ENCODE measurements around the gene TAF3. TPM values are rescaled to one million over a fixed set of nuclear protein-coding genes. Genes with fewer than 3 reads are reported as not detected.

Gene TAF3
- total and polyA plus RNA-seq, 2 donors (not counting 1 experiment from before 2014, with no cell fraction given), result 7.0 to 20.1 TPM

DNA sequence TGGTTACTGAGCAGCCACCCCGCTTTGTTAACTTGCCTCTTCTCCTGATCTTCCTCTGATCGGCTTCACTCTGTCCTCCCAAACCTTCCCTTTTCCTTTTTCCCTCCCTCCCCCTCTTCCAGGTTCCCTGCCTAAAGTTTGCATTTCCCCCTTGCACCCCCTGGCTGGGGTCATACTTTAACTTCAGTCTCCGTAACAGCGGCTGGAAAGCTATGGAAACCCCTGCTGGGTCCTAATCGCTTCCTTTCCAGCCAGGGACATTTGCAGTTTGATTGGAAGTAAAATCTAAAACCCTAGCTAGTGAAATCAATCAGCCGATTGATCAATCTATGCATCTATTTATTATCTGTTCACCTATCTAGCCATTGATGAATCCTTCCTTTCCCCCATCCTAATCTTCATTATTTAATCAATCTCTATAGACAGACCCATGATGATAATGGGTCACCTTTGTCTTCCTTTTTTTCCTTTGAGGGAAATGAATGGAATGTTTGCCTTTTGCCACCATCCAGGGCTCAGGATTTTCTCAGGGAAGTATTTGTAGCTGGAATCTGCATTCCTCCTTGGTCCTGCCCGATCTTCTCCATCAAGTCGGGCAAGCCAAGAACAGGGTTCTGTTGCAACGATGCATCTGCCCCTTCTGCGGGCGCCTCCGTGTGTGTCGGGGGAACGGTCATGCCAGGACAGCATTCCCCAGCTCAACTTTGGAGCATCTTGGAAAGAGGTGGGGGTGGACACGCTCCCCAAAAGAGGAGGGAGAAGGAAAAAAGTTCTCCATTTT, 245.0 kb downstream of the TAF3 start:
- TF ChIP-seq, protein P1, sequence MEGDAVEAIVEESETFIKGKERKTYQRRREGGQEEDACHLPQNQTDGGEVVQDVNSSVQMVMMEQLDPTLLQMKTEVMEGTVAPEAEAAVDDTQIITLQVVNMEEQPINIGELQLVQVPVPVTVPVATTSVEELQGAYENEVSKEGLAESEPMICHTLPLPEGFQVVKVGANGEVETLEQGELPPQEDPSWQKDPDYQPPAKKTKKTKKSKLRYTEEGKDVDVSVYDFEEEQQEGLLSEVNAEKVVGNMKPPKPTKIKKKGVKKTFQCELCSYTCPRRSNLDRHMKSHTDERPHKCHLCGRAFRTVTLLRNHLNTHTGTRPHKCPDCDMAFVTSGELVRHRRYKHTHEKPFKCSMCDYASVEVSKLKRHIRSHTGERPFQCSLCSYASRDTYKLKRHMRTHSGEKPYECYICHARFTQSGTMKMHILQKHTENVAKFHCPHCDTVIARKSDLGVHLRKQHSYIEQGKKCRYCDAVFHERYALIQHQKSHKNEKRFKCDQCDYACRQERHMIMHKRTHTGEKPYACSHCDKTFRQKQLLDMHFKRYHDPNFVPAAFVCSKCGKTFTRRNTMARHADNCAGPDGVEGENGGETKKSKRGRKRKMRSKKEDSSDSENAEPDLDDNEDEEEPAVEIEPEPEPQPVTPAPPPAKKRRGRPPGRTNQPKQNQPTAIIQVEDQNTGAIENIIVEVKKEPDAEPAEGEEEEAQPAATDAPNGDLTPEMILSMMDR (IDR thresholded peaks at IDR 0.05), result no peak
- TF ChIP-seq EZH2 (IDR thresholded peaks at IDR 0.05; ENCODE audit: borderline replicate concordance, insufficient read depth, low read depth, low read length, poor library complexity, severe bottlenecking), result no peak
- peaks cover 49% of the 10 kb centered on the region for H3K27me3 Mint-ChIP-seq
- CTCF ChIA-PET, result no interaction called here

DNA sequence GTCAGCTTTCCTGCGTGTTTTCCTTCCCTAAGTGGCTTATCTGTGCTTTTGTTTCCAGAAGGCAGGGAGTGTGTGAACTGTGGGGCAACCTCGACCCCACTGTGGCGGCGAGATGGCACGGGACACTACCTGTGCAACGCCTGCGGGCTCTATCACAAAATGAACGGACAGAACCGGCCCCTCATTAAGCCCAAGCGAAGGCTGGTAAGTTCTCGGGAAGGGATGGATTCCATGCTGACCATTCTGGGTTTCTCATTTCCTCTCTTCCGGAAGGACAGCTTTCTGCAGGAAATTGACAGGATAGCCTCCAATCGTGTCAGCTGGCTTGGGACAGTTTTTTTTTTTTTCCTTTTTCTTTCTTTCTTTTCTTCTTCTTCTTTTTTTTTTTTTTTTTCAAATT, 245.6 kb downstream of the TAF3 start:
- Histone ChIP-seq H3K9ac (ENCODE audit: low read length) (no peak overlapping the region), H3K79me2 (ENCODE audit: control insufficient read depth, insufficient read depth, low read length) (no peaks in the 10 kb centered on the region), H3K27ac (ENCODE audit: low read length in 2 of 2) (no peak overlapping the region), H3K36me3 (replicated peaks in 1 of 2; ENCODE audit: control extremely low read depth in 1 of 2, control insufficient read depth in 1 of 2, extremely low read depth in 1 of 2, insufficient read depth in 2 of 2, low read length in 1 of 2) (no peaks in the 10 kb centered on the region), H3K4me1 (ENCODE audit: control insufficient read depth in 2 of 2, insufficient read depth in 2 of 2, low read length in 2 of 2) (peaks cover 17 to 24% of the 10 kb centered on the region in 2 donors), H3K4me2 (replicated peaks; ENCODE audit: low read depth, low read length, poor library complexity, severe bottlenecking) (no peak overlapping the region), H4K20me1 (ENCODE audit: control insufficient read depth, insufficient read depth, low read length, poor library complexity, severe bottlenecking) (no peaks in the 10 kb centered on the region), H3K9me3 (ENCODE audit: control extremely low read depth in 1 of 3, control insufficient read depth in 2 of 3, insufficient read depth in 1 of 3, low read length in 2 of 3) (no peaks in the 10 kb centered on the region), H3K27me3 (replicated peaks in 1 of 4; ENCODE audit: control extremely low read depth in 1 of 4, control insufficient read depth in 3 of 4, insufficient read depth in 4 of 4, low read length in 3 of 4) (peaks cover 0 to 22% (median 15%) of the 10 kb centered on the region in 4 experiments), H3K4me3 (ENCODE audit: control extremely low read depth in 1 of 5, extremely low read depth in 1 of 5, insufficient read depth in 1 of 5, low read depth in 2 of 5, low read length in 4 of 5) (no peak overlapping the region), H2AFZ (ENCODE audit: insufficient read depth, low read depth, low read length, poor library complexity, severe bottlenecking) (no peak overlapping the region)
- ChIA-PET CTCF (no interaction called here), POLR2A (no interaction called here)
- no peak overlapping the region for H3K27ac Mint-ChIP-seq
- intact Hi-C loops (cut with micrococcal nuclease), result no loop called here
- H3K27me3 Mint-ChIP-seq, result peaks cover 46% of the 10 kb centered on the region
- TF ChIP-seq EZH2 (IDR thresholded peaks at IDR 0.05; ENCODE audit: borderline replicate concordance, insufficient read depth, low read depth, low read length, poor library complexity, severe bottlenecking), result no peak
- TF ChIP-seq, protein P1 (IDR thresholded peaks at IDR 0.05), result no peak
- 97% methylated on average over 12 of the region's 13 CpGs for WGBS (ENCODE audit: insufficient coverage)
- ATAC-seq (ENCODE audit: low read depth) (no peak), DNase-seq (no peak)
- no peak overlapping the region for H3K4me3 Mint-ChIP-seq
- no peaks in the 10 kb centered on the region for H3K9me3 Mint-ChIP-seq (ENCODE audit: insufficient read depth)
- H3K4me1 Mint-ChIP-seq, result peaks cover 17% of the 10 kb centered on the region

More for the DNA sequence above, 245.0 kb downstream of the TAF3 start:
- no peaks in the 10 kb centered on the region for H3K79me2 ChIP-seq (ENCODE audit: control insufficient read depth, insufficient read depth, low read length)
- 86% methylated on average over 11 of the region's 15 CpGs for WGBS (ENCODE audit: insufficient coverage)
- no peaks in the 10 kb centered on the region for H3K36me3 ChIP-seq (replicated peaks in 1 of 2; ENCODE audit: control extremely low read depth in 1 of 2, control insufficient read depth in 1 of 2, extremely low read depth in 1 of 2, insufficient read depth in 2 of 2, low read length in 1 of 2)
- POLR2A ChIA-PET, result no interaction called here
- no peak for DNase-seq
- H3K27me3 ChIP-seq (replicated peaks in 1 of 4; ENCODE audit: control extremely low read depth in 1 of 4, control insufficient read depth in 3 of 4, insufficient read depth in 4 of 4, low read length in 3 of 4), result peaks cover 0 to 25% (median 16%) of the 10 kb centered on the region in 4 experiments
- no peak overlapping the region for H2AFZ ChIP-seq (ENCODE audit: insufficient read depth, low read depth, low read length, poor library complexity, severe bottlenecking)
- no peaks in the 10 kb centered on the region for H4K20me1 ChIP-seq (ENCODE audit: control insufficient read depth, insufficient read depth, low read length, poor library complexity, severe bottlenecking)
- no peaks in the 10 kb centered on the region for H3K9me3 ChIP-seq (ENCODE audit: control extremely low read depth in 1 of 3, control insufficient read depth in 2 of 3, insufficient read depth in 1 of 3, low read length in 2 of 3)
- no peak overlapping the region for H3K4me2 ChIP-seq (replicated peaks; ENCODE audit: low read depth, low read length, poor library complexity, severe bottlenecking)
- Mint-ChIP-seq H3K4me1 (peaks cover 17% of the 10 kb centered on the region), H3K27ac (no peak overlapping the region), H3K9me3 (ENCODE audit: insufficient read depth) (no peaks in the 10 kb centered on the region), H3K4me3 (no peak overlapping the region)
- no peak overlapping the region for H3K27ac ChIP-seq (ENCODE audit: low read length in 2 of 2)
- peaks cover 17 to 24% of the 10 kb centered on the region in 2 donors for H3K4me1 ChIP-seq (ENCODE audit: control insufficient read depth in 2 of 2, insufficient read depth in 2 of 2, low read length in 2 of 2)
- intact Hi-C loops (cut with micrococcal nuclease), result no loop called here
- no peak for ATAC-seq (ENCODE audit: low read depth)
- no peak overlapping the region for H3K9ac ChIP-seq (ENCODE audit: low read length)
- no peak overlapping the region for H3K4me3 ChIP-seq (ENCODE audit: control extremely low read depth in 1 of 5, extremely low read depth in 1 of 5, insufficient read depth in 1 of 5, low read depth in 2 of 5, low read length in 4 of 5)
